ENCODE data around the gene ABHD17A.
A peak's percentile ranks its signal among the peaks of the same experiment; 100 is the strongest.

ABHD17A gene

DNA sequence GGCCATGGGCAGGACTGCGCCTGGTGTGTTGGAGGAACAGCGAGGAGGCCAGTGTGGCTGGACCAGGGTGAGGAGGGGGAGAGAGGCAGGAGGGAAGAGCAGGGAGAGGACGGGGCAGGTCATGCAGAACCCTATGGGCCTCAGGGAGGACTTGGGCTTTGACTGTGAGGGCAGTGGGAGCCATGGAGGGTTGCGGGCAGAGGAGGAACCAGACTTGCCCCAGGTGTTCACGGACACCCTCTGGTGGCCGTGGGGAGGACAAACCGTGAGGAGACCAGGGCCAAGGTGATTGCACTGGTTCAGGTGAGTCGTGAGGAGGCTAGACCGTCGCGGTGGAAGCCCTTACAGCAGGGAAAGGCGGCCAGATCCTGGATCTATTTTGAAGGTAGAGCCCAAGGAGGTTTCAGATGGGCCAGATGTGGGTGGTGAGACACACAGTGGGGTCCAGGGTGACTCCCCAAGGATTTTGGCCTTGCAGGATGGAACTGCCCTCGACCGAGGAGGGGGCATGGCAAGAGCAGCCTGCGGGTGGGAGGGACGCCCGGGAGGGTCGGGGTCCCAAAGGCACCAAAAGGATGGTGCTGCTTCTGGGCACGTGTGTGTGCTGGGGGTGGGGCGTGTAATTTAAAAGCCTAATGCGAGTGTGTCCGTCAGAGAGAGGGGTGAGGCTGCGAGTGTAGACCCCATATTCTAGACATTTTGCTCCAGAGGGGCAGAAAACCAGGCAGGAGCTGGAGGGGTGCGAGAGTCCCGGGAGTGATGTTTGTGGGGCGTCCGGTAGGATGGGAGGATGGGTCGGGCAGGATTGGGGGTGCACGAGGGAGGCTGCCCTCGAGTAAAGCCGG is 34.3 kb downstream of the ABHD17A start:
- no peak for DNase-seq

DNA sequence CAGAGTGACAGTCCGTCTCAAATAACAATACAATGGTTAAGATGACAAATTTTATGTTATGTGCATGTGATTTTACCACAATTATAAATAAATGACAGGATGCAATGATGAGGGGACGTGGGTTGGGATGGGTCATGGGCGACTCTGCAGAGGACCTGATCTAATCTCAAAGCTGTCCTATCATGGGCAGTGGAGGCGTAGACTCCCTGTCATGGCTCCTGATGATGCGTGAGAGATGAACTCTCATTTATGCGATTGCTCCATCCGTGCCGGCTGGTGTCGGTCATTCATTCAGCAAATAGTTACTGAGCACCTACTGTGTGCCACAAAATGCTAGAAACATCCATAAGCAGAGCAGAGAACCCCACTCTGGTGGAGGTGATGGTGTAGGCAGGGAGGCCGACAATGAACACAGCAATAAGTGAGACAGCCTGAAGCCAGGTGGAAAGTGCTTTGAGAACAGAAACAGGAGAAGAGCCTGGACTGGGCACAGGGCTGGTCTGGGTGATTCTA is 35.4 kb downstream of the ABHD17A start:
- DNase-seq, result no peak

DNA sequence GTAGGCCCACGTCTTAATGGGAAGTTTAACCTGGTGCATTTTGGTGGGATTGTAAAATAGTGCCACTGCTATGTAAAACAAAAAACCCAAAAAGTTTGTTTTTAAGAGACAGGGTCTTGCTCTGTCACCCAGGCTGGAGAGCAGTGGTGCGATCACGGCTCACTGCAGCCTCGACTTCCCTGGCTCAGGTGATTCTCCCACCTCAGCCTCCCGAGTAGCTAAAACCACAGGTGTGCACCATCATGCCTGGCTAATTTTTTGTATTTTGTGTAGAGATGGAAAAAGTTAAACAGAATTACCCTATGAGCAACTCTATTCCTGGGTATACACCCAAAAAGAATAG is 36.2 kb downstream of the ABHD17A start:
- DNase-seq, result no peak

DNA sequence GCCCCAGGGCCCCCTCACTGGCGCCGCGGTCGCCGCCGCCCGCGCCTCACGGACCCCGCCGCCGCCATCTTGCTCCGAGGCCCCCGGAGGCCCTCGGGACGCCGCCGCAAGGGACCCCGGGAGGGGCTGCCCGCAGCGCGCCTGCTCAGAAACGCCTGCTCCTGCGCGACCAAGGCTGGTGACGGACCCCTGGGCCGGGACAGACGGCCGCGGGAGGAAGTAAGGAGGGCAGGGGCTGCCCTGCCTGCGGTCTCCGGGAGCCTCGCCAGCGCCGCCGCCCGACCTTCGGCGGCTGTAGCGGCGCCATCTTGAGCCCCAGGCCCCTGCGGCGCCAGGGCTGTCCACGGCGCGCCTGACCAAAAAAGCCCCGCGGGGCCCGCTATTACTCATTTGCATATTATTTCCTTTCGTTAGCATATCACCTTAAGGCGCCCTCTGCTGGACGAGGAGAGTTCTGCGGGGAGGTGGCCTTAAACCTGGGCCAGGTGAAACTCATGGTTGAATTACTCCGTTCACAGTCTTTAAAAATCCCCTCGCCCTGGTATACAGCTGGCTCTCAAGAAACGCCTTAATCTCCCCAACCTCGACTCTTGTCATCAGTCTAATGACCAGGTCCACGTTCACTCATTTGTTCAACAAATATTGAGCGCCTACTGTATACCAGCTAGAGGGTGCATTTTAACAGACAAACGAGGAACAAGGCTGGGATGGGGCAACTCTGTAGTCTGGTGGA is 36.7 kb downstream of the ABHD17A start, which contains the start of gene REXO1:
TSS of gene REXO1 (minus strand) at position 85 of the 733 bp plus-strand sequence. CDS start 125 bp downstream, outside the sequence.
- peak; percentile 94 for DNase-seq

DNA sequence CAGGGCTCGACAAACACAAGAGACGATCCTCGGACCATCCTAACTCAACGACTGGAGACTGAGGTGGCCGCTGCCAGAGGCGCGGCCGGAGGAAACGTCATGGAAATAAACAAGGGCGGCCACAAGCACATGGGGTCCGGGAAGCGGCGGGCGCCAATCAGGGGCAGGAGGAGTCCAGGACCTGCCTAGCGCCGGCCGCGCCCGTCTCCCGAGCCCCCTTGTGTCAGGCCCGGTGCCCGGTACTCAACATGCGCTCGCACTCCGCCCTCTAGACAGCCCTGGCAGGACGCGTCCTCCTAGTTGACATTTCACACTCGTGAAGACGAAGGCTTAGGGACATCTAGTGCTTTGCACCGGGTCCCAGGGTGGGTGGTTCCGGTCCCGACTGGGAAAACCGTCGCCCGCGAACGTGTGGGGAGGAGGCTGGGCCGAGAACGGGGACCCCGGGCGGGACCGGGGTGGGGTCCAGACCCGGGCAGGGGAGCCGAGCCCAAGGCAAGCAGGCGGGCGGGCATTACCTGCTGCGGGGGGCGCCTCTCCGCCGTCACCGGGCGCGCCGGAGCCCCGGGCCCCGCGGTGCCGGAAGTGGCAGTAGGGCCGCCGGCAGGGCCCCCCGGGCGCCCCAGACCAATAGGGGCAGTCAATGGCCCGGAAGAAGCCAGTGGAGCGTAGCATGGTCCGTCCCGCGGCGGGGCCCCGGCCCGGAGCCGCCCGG is 37.5 kb downstream of the ABHD17A start:
- DNase-seq, result peak; percentile 2

DNA sequence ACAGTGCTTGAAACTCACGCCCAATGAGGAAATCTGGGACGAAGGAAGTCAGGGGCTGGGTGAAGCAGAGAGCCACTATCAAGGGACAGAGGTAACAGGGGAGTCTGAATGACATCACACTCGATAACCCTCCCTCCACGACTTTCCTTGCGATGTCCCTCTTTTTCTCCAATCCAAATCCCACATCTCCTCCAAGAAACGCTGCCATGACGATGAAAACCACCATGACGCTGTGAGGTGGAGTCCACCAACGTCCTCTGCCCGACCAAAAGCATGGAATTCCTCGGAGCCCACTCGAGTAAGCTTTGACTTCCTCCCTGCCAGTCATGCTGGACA is 38.0 kb downstream of the ABHD17A start:
- DNase-seq, result no peak

DNA sequence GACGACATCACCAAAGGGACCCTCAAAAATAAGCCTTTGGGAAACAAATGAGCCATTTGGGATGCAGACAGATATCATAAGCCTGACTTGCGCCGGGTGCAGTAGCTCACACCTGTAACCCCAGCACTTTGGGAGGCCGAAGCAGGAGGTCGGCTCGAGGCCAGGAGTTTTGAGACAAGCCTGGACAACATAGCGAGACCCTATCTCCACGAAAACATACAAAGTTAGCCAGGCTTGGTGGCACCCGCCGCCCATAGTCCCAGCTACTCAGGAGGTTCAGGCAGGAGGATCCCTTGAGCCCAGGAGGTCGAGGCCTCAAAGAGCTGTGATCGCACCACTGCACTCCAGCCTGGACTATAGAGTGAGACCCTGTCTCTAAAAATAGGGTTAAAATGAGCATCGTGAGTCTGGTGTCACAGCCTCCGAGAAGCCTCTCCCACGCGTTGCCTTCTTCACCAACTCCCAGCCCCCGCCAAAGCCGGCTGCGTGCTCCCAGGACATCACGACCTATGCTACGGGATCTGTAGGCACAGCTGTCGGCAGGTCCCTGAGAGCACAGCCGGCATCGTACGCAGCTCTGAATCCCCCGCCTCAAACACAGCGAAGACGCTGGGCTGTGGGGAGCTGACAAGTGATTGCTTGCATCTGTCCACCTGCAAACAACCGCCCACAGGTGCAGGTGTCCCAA is 38.6 kb downstream of the ABHD17A start:
- no peak for DNase-seq

DNA sequence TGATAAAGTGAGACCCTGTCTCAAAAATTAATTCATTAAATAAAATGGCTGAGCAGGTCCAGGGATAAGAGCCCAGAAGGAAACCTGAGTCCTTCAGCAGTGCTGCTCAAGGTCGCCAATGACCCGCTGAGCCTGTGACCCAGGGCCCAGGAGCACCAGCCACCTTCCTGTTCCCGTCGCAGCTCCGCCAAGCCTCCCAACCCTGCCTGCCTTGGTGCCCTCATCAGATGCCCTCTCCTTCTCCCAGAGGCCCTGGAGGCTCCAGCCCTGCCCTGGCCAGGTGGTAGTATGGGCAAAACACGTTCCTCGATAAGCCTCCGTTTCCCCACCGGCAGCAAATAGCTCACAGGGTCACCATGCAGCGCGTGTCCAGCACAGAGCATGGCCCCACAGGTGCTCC is 39.7 kb downstream of the ABHD17A start:
- DNase-seq, result no peak

DNA sequence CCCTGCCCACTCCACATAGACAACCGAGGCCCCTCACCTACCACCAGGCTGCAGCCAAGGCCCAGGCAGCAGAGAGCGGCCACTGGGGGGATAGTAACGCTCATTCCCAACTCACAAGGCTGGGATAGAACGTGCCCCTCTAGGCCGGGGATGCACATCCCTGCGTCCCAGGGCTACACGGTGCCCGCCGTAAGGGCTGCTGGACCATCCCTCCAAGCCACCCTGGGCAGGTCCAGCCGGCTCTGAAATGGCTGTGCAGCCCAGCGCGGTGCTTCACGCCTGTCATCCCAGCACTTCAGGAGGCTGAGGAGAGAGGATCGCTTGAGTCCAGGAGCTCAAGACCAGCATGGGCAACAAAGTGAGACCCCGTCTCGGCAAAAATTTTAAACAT is 40.2 kb downstream of the ABHD17A start:
- no peak for DNase-seq

DNA sequence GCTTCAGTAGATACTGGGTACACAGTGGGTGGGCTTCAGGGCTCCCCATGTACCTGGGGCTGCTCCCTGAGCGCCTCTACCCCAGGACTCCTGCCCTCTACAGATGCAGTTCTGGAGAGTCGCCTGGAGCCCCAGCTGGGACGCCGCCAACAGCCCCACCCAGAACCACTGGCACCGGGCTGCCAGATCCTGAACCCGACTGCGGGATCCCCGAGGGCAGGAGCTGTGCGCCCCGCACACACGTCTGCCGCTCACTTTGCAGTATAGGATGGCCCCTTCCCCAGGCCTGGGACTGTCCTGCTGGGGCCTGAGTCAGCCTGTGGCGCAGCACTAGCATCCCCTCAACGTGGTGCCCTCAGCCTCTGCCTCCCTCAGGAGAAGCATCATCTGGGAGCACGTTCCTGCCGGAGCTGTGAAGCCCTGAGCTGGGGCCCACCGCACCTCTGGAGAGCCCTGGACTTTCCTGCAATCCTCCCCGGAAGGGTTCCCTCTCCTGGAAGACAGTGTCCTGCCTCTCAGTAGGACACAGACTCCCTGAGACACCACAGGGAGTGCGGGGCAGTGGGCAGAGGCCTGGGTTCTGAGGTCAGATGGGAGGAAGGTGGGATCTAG is 40.7 kb downstream of the ABHD17A start:
- no peak for DNase-seq

DNA sequence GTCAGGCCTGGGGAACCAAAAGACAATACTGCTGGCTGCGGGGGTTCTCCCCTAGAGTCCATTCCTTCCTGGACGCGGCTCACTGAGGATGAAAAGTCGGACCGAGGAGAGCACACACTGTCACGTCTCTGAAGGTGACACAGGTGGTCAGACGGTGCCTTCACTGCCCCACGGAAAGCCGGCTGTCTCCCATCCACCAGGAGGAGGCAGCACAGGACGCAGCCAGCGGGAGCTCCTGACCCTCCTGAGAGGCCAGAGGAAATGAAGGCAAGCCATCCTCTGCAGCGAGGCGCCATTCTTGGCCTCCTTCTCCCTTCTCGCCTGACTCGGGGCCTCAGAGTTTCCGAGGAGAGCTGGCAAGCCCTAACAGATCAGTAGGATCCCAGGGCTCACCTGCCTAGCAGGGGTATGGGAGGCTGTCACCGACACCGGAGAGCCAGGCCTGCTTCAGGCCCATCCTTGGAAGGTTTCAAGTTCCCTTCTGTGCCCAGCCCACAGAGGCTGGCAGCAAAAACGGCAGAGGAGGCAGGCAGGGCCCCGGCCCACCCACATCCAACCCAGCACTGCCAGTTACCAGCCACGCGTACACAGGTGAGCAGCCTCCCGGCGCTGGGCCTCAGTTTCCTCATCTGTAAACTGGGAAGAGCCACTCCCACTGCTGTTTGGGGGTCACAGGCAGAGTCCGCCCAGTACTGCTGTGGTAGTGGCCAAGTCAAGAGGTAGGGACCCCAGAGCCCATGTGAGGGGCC is 41.5 kb downstream of the ABHD17A start:
- DNase-seq, result no peak

DNA sequence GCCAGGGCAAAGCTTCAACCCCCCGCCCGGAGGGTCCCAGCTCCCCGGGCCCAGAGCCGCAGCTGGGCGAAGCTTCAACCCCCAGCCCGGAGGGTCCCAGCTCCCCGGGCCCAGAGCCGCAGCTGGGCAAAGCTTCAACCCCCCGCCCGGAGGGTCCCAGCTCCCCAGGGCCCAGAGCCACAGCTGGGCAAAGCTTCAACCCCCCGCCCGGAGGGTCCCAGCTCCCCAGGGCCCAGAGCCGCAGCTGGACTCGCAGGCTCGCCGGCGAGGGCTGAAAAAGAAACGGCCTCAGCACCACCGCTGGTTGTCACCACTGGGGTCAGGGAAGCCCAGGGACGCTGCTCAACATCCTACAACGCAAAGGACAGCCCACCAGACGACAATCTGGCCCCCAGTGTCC is 42.2 kb downstream of the ABHD17A start:
- no peak for DNase-seq

DNA sequence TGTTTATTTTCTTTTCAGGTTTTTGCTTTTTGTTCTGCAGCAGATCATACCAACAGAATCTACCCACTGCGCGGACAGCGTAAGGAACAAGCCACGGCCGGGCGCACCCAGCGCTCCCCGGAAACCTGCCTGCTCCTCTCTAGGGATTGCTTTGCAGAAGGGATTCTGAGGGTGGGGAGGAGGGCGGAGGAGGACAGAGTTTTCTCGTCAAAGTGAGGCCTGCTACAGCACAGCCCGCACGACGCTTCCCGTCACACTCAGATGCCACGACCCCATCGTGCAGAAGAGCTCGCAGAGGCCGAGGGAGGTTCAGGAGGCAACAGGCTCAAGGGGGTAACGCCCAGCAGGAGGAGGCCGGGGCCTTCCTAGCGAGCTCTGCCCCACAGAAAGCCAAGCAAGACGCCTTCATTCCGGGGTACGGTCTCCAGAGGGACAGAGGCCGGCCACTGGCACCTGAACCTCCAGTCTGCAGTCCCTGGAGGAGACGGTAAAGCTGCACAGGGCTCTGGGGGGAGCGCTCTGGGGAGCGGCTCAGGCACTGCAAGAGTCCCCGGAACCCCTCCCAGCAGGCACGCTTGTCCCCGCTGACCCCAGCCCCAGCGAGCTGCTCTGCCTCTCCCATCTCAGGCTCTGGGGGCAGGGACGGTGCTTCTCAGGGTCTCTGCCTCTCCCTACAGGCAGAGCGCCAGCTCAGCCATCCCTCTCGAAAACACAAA is 43.9 kb downstream of the ABHD17A start:
- no peak for DNase-seq

DNA sequence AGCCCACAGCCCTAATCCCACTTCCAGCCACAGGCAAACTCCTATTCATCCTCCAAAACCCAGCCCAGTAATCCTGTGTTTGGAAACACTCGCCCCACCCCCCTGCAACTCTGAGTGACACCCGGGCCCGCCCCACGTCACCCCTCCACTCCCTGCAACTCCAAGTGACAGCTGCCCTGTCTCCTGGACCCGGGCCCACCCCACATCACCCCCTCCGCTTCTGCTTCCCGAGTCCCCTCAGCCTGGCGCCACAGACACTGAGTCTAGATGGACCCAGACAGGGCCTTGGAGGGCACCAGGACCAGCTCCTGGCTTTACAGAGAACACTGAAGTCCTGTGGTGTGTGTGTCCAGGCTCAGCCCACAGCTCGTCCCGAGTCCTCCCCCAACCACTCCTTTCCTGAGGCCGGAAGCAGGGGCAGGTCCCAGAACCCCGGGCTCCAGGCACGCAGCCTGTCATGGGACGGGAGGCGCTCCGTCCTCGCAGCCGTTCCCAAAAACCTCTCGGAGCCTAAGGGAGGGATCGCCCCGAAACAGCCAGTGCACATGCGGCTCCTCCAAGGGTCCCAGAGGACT is 44.7 kb downstream of the ABHD17A start:
- no peak for DNase-seq

DNA sequence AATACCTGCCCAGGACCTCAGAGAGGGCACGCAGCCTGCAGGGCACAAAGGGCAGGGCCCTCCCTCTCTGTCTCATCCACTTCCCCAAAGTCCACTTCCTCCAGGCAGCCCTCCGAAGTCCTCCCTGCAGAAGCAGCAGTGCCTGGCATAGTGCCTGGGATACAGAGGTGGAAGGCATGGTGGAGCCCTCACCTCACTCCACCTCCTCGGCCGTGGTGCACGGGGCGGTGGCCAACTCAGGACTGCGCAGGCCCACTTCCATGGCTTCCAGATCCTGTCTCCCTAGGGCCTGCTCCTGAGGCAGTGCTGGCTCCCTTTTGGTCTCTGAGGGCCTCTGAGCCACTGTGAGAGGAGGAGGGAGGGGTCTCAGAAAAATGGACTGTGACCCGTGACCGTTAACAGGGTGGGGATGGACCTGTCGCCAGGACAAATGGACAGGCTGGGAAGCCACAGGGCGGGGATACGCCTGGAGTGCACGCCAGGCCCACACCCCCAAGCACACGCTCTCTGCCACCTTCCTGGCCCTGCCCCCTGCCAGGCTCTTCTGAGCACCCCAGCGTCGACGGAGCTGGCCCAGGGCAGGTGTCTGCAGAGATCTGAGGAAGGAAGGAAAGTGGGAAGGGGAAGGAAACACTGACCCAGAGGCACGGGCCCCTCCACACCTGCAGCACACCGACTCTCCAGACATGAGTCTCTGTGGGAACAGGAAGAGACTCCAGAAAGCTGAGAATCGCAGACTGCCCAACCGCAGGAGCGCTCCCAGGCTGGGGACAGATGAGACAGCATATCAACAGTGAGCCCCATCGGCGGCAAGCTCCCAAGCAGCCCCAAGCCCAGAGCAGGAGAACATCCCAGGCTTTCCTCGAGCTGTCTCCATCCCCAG is 45.4 kb downstream of the ABHD17A start:
- no peak for DNase-seq

DNA sequence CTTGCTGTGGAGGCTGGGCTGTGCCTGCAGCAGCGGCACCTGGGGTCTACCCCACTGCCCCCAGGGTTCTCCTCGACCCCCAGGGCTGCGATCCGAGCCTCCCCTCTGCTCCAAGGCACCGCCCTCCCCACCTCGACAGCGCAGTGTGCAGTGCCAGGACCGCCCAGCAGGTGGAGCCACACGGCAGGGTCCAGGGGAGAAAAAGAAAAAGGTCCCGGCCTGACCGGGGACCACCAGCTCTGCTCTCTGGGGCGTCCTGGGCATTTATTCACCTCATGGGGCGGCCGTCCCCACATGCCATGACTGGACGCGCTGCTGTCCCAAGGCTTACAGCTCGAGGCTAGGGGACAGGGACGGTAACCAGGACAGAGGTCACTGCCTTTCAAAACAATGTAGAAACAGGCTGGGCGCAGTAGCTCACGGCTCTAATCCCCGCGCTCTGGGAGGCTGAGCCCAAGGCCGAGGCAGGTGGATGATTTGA is 47.6 kb downstream of the ABHD17A start:
- DNase-seq, result no peak

DNA sequence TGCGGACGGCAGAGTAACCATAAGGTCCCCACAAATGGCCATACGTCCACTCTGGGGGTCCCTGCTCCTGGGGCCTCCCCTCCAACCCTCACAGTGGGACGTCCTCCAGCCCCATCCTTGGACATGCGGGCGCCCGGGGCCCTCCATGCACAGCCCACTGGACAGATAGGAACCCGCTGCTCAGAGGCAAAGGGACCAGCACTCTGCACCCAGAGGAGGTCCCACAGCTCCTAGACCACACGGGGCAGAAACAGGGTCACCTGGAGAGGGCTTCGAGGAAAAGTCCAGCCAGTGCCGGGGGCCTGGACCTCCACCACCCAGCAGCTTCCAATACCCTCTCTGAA is 48.1 kb downstream of the ABHD17A start:
- DNase-seq, result no peak

DNA sequence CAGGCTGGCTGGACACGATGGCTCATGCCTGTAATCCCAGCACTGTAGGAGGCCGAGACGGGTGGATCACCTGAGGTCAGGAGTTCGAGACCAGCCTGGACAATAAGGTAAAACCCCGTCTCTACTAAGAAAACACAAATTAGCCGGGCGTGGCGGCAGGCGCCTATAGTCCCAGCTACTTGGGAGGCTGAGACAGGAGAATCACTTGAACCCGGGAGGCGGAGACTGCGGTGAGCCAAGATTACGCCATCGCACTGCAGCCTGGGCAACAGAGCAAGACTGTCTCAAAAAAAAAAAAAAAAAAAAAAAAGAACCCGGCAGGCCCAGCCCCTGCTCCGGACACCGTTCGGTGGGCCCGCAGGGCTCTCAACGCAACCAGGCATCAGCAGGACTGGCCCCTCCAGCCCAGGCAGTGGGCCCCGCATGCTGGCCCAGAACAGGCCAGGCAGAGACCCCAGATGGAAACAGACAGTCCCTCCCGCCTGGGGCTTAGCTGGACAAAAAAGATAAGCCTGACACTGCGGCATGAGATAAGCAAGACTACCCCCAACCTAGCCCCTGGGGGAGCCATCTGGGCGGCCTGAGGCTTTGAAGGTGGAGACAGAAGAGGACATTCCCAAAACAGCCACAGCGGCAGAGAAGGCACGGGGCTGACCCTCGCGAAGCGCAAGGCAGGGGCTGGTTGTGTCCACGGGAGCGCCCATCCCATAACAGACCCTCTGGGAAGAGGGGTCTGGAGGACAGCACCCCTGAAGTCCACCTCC is 48.7 kb downstream of the ABHD17A start:
- no peak for DNase-seq

DNA sequence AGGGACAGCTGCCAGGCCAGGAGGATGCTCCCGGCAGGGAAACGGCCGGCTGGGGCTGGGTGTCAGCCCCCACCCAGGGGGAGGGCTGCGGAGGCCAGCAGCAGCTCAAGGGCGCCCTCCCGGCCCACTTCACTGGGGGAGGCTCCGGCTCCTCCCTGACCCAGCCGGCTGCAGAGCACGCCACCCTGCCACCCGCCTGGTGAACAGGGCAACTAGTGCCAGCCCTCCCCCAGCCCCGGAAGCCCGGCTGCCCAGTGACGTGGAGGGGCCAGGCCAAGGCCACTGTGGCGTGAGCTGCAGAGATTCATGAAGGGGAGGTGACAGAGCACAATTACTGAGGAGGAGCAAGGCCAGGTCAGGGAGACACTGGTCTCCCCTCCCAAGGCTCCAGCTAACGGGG is 51.8 kb downstream of the ABHD17A start:
- DNase-seq, result no peak

Data from NCI-H1105 treated with DMSO at 0.1 percent for 48 hours (cell line).